Activated gamma-delta T cell treated with Interleukin-2 at 50 U/mL for 16 hours (primary cell): ENCODE results near the gene MSH2.
A peak's percentile ranks its signal among the peaks of the same experiment; 100 is the strongest.

Source experiments
- DNase-seq: peaks from one replicate; pipeline ENCODE4 v3.0.0-alpha.2; 2020

The MSH2 gene

DNA sequence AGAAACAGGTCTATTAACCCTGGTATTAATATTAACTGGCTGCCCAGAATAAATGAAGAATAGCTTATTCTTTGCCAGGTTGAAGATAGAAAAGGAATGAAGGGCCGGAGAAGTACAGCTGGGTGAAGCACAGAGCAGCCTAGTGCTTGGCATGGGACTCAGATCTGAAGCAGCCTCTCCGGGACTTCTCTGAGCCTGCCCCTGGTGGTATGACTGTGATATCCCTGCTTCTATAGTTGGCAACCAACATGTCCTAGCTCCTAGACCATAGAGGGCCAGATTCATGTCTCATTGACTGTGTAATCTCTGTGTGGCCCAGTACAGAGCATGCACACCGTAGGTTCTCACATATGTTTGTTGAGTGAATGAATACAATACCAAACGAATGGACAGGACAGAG, 107.8 kb downstream of the MSH2 start:
- no peak for DNase-seq

DNA sequence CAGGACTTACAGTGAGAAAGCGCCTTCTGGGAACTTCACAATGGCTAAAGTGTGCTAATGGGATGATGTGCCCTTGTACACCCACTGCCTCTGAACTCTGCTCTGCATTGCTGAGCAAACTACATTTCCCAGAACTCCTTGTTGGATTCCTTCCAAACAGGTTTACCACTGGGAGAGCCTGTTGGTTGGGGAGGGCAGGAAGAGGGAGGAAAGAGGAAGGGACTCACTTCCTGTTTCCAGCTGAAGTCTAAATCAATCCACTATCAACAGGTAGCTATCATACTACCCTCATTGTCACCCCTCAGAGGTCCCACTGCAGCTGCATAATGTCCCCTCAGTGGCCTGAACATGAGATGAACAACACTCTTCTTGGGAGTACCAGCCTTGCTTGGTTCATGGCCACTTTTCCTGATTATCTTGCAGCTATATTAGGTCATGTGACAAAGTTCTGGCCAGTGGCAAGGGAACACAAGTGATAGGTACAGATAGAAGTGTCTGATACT, 109.7 kb downstream of the MSH2 start:
- DNase-seq: no peak

DNA sequence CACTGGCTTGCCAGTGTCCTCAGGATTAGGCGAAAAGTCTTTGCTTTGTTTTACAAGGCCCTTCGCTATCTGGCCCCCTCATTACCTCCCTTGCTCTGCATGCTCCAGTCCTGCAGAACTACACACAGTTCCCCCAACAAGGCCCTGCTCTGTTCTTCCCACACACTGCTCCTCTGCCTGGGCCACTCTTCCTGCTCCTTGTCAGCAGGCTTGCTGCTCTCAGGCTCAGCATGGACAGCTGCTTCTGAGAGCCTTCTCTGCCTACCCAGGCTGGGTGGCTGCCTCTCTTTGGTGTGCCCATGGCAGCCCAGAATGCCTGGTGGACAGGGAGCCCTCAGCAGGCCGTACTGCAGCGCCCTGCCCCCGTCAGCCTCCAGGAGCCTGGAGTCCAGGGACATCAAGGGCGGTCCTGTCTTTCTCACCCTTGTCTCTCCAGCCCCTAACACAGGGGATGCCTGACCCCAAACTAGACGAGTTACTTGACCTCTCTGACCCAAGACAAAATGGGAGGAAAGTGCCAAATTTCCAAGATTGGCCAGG, 111.1 kb downstream of the MSH2 start:
- no peak for DNase-seq

DNA sequence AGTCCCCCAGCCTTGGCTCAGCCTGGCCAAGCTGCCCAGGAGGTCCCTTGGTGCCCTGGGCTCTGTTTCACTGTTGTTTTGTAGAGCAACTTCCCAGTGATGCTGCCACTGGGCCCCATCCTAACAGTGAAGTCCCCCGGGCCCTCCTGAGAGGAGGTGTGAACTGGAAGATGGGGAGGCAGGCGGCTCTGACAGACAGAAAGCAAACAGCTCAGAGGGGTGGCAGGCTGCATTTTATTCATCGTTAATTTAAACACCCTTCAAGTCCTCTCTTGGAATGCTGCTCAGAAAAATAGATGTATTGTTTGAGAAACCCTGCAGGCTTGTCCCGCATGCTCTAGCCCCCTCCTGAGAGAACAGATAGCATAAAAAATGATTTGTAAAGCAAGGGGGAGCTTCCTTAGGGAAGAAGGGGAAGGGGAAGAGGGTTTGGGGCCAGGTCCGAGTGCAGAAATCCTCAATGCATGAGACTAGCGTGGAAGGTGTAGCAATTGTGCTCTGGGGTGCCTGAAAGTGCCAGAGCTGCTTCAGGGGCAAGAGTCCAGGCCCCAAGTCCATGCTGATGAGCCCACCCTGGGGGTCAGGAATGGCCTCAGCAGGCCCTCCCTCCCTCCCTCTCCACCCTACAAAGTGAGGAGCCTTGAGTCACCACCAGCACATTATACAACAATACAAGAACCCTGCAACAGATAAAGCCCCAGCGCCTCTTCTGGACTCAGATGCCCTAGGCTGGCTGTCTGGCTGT, 113.6 kb downstream of the MSH2 start:
- DNase-seq: no peak

DNA sequence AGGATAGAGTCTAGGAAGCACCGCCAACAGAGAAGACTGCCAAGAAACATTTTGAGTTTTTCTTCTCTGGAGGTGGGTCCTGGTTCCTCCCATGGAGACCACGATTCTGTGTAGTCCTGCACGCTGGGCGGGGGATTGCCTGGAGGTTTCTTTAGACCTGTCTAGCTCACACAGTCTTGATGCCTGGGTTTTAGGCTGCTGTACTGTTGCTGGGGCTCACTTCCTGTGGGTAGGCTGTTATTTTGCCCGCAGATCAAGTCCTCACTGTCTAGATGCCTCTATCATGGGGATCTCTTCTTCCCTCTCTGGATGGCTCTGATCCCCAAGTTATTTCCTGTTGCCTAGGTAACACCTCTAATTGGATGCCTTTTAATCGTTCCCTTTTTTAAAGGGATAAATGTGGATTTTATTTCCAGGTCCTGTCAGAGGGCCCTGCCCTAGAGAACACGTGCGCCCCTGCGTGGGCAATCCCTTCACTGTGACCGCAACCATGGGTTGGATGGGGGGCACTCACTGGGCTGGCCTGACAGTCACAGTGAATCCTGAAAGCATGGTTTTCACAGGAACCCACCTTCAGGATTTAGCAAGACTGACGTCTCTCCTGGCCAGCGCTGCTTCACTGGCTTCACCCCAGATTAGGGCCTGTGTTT, 115.7 kb downstream of the MSH2 start:
- no peak for DNase-seq

DNA sequence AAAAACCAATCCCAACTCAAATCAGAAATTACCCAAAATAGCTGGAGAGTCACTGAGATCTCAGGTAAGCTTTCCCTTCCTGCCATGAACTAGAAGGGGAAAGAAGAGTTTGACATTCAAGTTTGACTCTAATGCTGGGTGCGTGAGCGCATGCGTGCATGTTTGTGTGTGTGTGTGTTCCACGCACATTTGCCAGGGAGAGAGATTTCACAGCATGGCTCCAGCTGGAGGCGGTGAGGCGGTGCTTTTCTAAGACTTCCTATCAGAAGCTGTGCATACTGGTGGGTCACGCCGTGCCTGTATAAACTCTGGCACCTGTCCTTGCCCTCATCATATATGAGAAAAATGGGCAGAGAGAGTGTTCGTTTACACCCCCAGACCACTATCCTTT, 116.2 kb downstream of the MSH2 start:
- no peak for DNase-seq

DNA sequence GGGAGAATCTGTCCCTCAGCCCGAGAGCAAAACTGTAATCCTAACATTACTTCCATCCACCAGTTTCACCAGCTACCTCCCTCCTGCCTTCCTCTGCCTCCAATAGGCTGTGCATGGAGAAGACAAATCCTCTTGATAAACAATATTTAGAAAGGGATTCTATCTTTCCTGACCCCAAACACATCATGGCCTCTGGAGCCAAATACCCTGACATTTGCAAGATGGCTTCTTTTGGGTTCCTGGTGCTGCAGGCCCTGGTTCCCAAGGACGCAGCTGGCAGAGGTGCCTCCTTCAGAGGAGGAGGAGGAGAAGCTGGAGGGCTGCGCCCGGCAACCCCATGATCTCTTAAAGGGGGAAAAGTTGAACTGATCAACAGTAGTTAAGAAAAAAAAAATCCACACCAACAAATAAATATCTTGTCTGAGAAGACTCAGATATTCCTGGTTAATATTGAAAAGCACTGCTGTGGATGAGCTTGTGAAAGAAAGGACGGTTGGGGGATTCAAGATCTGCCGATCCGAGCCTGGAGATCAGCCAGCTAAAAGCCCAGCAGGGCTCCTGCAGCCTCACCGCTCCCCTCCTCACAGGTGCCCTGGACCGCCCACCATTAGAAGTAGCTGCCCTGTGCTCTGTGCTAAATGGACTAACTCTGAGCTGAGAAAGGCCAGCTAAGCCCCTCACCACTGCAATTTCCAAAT, 116.8 kb downstream of the MSH2 start:
- no peak for DNase-seq

DNA sequence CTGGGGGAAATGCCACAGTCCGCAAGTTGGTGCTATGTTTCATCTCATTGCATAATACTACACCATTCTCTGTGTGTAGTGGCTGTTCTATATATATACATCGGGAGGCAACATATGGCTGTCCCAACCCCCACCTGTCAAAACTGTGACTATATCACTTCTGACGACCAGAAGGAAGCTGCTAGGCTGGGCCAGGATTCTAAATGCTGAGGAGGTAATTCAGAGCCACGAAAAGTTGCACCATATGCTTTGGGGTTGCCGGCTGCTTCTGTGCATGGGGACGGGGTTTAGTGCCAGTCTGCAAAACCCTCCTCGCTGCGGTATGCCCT, 117.3 kb downstream of the MSH2 start:
- no peak for DNase-seq

DNA sequence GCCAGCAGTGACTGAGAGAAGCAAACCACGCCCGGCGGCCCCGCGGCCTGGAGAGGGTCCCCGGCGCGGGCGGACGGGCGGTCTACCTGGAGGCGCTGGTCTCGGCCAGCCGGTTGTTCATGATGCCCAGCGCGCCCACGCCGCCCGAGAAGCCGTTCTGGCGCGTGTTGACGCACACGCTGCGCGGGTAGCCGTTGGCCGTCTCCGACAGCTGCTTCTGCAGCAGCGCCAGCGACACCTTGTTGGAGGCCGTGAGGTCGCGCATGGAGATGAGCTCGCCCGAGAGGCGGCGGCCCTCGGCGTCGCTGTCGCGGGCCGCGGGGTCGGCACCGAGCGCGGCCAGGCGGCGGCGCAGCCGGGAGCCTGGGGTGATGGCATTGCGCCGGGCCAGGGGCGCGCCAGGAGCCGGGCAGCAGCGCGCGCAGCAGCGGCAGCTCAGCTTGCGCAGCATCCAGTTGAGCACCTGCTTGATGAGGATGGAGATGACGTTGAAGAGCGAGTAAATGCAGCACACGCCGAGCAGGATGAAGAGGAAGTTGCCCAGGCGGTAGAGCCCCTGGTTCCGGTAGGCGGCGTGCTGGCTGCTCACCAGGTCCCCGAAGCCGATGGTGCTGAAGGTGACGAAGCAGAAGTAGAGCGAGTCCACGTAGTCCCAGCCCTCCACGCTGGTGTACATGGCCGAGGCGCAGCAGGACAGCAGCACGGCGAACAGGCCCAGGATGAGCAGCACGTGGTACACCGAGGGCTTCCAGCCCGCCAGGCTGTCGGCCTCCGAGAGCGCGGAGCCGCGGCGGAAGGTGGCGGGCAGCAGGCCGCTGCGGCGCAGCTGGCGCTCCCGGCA, 118.1 kb downstream of the MSH2 start:
- DNase-seq: peak; percentile 66

DNA sequence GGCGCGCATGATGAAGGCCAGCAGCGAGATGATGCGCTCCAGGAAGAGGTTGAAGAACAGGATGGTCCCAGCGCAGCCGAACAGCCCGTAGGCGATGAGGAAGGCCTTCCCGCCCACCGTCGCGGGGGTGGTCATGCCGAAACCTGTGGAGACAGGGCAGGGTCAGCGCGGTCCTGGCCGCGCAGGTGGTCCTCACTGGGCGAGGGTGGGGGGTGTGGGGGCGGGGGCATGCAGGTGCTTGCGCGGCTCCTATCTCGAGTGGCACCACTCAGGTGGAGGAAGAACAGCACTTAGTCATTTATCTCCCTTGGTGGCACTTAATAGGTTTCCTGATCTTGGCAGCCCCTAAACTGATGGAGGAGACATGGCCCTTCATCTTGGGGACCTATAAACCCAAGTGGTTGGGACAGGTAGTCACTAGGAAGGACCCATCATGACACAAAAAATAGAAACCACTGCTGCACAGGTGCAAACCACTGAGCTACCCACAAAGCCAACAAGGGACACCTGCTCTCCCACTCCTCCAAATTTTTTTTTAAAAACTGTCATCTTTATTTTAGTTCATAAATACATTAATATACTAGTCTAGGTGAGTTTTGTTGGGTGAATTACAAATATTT, 118.8 kb downstream of the MSH2 start:
- no peak for DNase-seq

DNA sequence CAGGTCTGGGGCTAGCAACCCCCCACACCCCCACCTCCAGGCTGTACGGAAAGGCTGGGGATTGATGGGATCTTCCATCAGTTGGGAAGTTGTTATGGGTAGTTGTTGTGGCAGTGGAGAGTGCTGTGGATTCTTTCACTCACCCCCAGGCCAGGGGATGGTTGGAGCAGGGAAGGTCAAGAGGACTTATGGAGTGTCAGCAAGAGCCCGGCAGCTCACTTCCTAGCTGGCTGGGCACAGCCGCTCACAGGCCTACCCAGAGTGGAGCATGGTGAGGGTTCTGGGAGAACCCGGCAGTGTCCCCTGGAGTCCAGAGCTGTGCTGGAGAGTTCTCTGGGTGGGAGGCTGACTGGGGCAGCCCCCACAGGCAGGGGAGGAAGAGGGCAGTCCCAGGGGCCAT, 122.2 kb downstream of the MSH2 start:
- DNase-seq: no peak

DNA sequence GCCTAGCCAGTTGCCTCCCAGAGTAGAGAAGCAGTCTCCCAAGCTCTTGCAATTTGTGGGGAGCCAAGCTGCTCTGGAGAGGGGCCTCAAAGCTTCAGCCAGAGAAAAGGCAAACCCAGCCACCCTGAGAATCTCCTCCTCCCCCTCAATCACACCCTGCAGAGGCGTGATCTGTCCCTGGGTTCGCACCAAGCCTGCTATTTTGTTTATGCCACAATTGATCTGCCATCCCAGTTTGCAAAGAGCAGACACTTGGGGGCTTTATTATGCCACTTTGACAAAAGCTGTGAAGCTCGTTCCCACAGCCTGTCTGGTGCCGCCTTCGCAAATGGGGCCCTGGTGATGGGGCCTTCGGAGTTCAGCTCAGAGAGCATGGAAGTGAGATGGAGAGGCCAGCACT, 125.5 kb downstream of the MSH2 start:
- DNase-seq: no peak

DNA sequence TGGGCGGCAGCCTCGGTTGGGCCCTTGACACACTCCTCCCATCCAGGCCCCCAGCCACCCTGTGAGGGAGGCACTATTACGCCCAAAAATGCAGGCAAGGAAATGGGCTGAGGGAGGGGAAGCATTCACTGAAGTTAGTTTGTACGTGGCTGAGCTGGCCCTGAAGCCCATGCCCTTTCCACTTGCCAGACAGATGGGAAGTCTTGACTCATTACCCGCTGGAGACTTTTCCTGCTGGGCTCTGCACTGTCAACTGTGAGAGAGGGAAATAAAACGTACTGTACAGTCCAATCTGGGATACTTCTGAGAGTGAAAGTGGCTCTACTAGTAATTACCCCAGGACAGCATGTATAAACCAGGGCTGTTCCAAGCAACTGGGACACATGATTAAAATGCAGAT, 125.9 kb downstream of the MSH2 start:
- no peak for DNase-seq

DNA sequence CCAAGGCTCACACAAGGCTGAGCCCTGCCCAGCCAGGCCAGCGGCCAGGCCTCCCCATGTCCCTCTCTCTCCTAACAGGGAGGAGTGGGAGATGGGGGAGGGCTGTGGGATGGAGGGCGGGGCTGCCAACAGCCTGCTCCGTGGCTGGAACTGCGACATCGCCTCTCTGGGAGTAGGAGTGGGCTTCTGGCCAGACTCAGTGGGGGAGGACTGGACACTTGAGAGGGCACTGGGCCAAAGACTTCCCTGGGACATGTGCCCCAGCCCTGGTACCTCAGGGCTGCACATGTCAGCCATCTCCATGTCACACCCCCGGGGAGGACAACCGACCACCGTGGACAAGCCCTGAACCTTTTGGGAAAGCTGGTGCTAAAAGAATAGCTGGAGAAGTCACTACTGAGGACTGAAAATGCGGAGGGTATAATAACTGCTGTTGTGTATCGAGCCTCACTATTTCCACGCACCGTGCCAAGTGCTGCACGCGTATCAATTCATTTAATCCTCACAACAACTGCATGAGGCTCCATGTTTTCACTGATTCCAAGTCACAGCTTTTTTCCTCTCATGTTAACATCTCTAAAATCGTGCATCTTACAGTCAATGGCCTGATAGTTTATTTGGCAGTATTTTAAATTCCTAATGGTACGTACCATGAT, 127.3 kb downstream of the MSH2 start:
- DNase-seq: no peak

DNA sequence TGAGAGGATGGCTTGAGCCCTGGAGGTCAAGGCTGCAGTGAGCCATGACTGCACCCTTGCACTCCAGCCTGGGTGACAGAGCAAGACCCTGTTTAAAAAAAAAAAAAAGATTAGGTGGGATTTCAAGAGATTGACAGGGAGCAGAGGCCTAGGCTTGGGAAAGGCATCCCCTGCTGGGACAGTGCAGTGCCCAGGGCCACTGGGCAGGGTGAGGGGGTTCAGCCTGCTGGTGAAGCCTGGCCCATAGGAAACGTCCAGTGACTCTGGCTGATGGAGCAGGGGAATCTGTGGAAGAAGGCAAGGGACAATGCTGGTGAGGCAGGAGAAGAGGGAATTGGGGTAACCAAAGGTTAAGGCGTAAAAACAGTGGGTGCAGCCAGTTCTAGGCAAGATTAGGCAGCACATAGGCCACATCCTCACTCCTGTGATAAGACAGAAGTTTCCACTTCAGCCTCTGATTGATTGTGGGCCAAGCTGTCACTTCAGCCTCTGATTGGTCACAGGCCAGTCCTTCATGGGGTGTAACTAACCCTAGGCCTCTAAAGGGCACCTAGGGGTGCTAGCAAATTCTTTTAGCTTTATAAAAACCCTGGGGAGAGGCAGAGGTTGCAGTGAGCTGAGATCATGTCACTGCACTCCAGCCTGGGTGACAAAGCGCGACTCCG, 128.6 kb downstream of the MSH2 start:
- no peak for DNase-seq
